Keratinocyte (primary cell): ENCODE data around the gene PSG7. TPM values are rescaled to one million over a fixed set of nuclear protein-coding genes. Genes with fewer than 3 reads are reported as not detected.
A peak's percentile ranks its signal among the peaks of the same experiment; 100 is the strongest.
"Not testable (repeated sequence)": the region's sequence is repeated elsewhere in the genome, so short reads cannot be mapped to it uniquely, and the experiment has no call there.

Experiments used
- DNase-seq: peaks from one replicate; pipeline ENCODE4 v3.0.0-alpha.2; 2011; ENCODE audit warnings: low read depth, missing footprints, low spot score
- FAIRE-seq: peaks from 2 replicates; lab custom pipeline; 2011; peaks lifted over from hg19 to GRCh38; lab: Jason Lieb, UNC
- H2AFZ ChIP-seq: 2 replicates; pipeline ENCODE4 v1.6.0; 2012; ENCODE audit warnings: low read length, control low read depth, inconsistent platforms; ENCODE audit not compliant: control insufficient read depth
- H3K27ac ChIP-seq: 2 replicates; pipeline ENCODE4 v1.5.1; 2011; ENCODE audit warnings: low read length; ENCODE audit not compliant: control insufficient read depth, insufficient read depth
- H3K27me3 ChIP-seq: 3 replicates; pipeline ENCODE4 v1.6.0; 2011; ENCODE audit warnings: low read length; ENCODE audit not compliant: control insufficient read depth, insufficient read depth; ENCODE audit errors: extremely low read depth
- H3K36me3 ChIP-seq, 2 experiments: 2 replicates in 1 of 2; 3 replicates in 1 of 2; pipeline ENCODE4 v1.5.1; 2011; ENCODE audit warnings: low read length in 2 of 2, mild to moderate bottlenecking in 1 of 2; ENCODE audit not compliant: control insufficient read depth in 2 of 2, insufficient read depth in 2 of 2; ENCODE audit errors: extremely low read depth in 1 of 2
- H3K4me1 ChIP-seq: 3 replicates; pipeline ENCODE4 v1.5.1; 2011; ENCODE audit warnings: low read length; ENCODE audit not compliant: control insufficient read depth, insufficient read depth; ENCODE audit errors: extremely low read depth
- H3K4me2 ChIP-seq: 3 replicates; pipeline ENCODE4 v1.6.0; 2011; ENCODE audit warnings: low read depth, low read length; ENCODE audit not compliant: control insufficient read depth, insufficient read depth; ENCODE audit errors: extremely low read depth
- H3K4me3 ChIP-seq, 3 experiments: fragments of 200-600 bp in 1 of 3; sonication (generic) in 1 of 3; 2 replicates in 2 of 3; 3 replicates in 1 of 3; pipeline ENCODE4 v1.5.1; 2011 to 2016; ENCODE audit warnings: low read length in 3 of 3, mild to moderate bottlenecking in 3 of 3, control low read depth in 2 of 3, inconsistent platforms in 1 of 3, low read depth in 1 of 3, mixed read lengths in 1 of 3, mixed run types in 1 of 3, moderate library complexity in 1 of 3; ENCODE audit not compliant: control insufficient read depth in 2 of 3, insufficient read depth in 2 of 3; ENCODE audit errors: extremely low read depth in 1 of 3
- H3K79me2 ChIP-seq: 2 replicates; pipeline ENCODE4 v1.6.0; 2012; ENCODE audit warnings: low read length; ENCODE audit not compliant: control insufficient read depth, insufficient read depth
- H3K9ac ChIP-seq: 3 replicates; pipeline ENCODE4 v1.6.0; 2011; ENCODE audit warnings: low read length; ENCODE audit not compliant: control insufficient read depth, insufficient read depth; ENCODE audit errors: extremely low read depth
- H3K9me1 ChIP-seq: 3 replicates; pipeline ENCODE4 v1.6.0; 2011; ENCODE audit warnings: low read length; ENCODE audit not compliant: control insufficient read depth, insufficient read depth; ENCODE audit errors: extremely low read depth
- H3K9me3 ChIP-seq: 2 replicates; pipeline ENCODE4 v1.5.1; 2012; ENCODE audit warnings: low read depth, low read length; ENCODE audit not compliant: control insufficient read depth
- H4K20me1 ChIP-seq: 3 replicates; pipeline ENCODE4 v1.6.0; 2011; ENCODE audit warnings: low read length; ENCODE audit not compliant: control insufficient read depth, insufficient read depth; ENCODE audit errors: extremely low read depth
- dilution Hi-C: fragments of 300-500 bp; cut with MboI; formaldehyde crosslinking; loops from one replicate; pipeline ENCODE4 v1.7.0; 2020; ENCODE audit warnings: low sequenced_read_pairs; ENCODE audit not compliant: extremely low pct_ligation_motif_present
- polyA plus RNA-seq, 5 experiments: library from polyadenylated mRNA; depleted of rRNA in 3 of 5; stranded (reverse) in 3 of 5; stranded (forward) in 1 of 5; unstranded in 1 of 5; fragments of >200 nt; gene quantifications; 1 replicate in 1 of 5; 2 replicates in 3 of 5; 3 replicates in 1 of 5; pipeline versions ENCODE4 v1.2.1 to v1.2.3, GENCODE V29; 2011 to 2012; ENCODE audit warnings: missing spikeins in 2 of 5, low read depth in 1 of 5, low replicate concordance in 1 of 5

Gene PSG7
- polyA plus RNA-seq, 1 donor (not counting 4 experiments of a cell fraction or from before 2014, with no cell fraction given), result not detected

DNA sequence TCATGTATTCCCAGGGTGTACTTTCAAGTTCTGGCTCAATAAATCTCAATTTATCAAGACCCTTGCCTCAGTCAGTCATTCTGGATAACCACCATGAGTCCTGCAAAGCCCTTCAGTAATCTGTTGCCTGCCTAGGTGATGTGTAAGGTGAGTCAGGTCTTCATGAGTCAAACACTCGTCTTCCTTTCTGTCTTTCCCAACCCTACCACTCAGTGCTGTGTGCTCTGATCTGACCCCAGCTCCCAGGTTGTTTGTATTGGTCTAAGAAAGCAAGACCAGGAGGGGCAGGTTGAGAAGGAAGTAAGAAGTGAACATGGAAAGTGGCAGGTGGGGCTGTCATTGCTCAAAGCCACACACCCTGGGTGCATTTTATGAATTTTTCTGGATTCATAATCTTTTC is 39.3 kb downstream of the PSG7 start:
- H3K36me3 ChIP-seq, H3K79me2 ChIP-seq, DNase-seq, H2AFZ ChIP-seq, H3K4me3 ChIP-seq, H3K9me3 ChIP-seq, dilution Hi-C loops, H4K20me1 ChIP-seq, H3K27me3 ChIP-seq, H3K9me1 ChIP-seq: not testable (repeated sequence)
- peak overlapping the region; percentile 41 for H3K4me2 ChIP-seq
- FAIRE-seq, result peak; percentile 61
- H3K27ac ChIP-seq, result peak overlapping the region; percentile 72
- H3K9ac ChIP-seq, result peak overlapping the region; percentile 28
- H3K4me1 ChIP-seq, result peaks cover 16% of the 10 kb centered on the region

GRCh38 chr19:42890446-42890845 is 46.6 kb downstream of the PSG7 start:
- H3K9me3 ChIP-seq, dilution Hi-C loops, H3K9me1 ChIP-seq, H3K4me2 ChIP-seq, H3K9ac ChIP-seq, H3K27me3 ChIP-seq, H3K36me3 ChIP-seq, H2AFZ ChIP-seq, DNase-seq, H4K20me1 ChIP-seq, H3K79me2 ChIP-seq, H3K4me3 ChIP-seq: not testable (repeated sequence)
- Histone ChIP-seq H3K27ac (peak overlapping the region; percentile 87), H3K4me1 (peaks cover 29% of the 10 kb centered on the region)
- FAIRE-seq, result peak; percentile 13

GRCh38 chr19:42887876-42888445 is 49.0 kb downstream of the PSG7 start:
- H3K4me3 ChIP-seq, H3K9me3 ChIP-seq, DNase-seq, dilution Hi-C loops, H3K79me2 ChIP-seq, H4K20me1 ChIP-seq, H3K9ac ChIP-seq, H3K9me1 ChIP-seq, H3K27me3 ChIP-seq, H3K36me3 ChIP-seq, H2AFZ ChIP-seq: not testable (repeated sequence)
- FAIRE-seq, result peak; percentile 84
- peak overlapping the region; percentile 16 for H3K4me2 ChIP-seq
- peaks cover 31% of the 10 kb centered on the region for H3K4me1 ChIP-seq
- peak overlapping the region; percentile 76 for H3K27ac ChIP-seq

DNA sequence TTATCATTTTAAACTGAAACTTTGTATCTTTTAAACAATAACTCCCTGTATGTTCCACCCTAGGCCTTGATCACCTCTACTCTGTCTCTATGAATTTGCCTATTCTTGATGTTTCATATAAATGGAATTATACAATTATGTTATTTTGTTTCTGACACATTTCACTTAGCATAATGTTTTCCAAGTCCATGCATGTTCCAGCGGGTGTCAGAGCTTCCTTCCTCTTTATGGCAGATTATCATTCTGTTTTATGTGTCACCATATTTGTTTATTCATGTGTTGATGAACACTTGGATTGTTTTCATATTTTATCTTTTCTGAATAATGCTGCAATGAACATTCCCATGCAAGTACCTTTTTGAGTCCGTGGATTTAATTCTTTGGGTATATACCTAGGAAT is 54.3 kb downstream of the PSG7 start:
- H3K27me3 ChIP-seq, H4K20me1 ChIP-seq, H3K4me3 ChIP-seq, H3K79me2 ChIP-seq, dilution Hi-C loops, H2AFZ ChIP-seq, FAIRE-seq, H3K4me2 ChIP-seq, H3K36me3 ChIP-seq, H3K9me1 ChIP-seq, DNase-seq, H3K9me3 ChIP-seq, H3K9ac ChIP-seq: not testable (repeated sequence)
- peak overlapping the region; percentile 6 for H3K27ac ChIP-seq
- peaks cover 13% of the 10 kb centered on the region for H3K4me1 ChIP-seq

- H3K4me3 ChIP-seq, FAIRE-seq, H3K27me3 ChIP-seq, H3K9me3 ChIP-seq, DNase-seq, H3K9ac ChIP-seq, dilution Hi-C loops, H3K9me1 ChIP-seq, H3K79me2 ChIP-seq, H3K4me2 ChIP-seq, H4K20me1 ChIP-seq, H3K36me3 ChIP-seq, H2AFZ ChIP-seq: not testable (repeated sequence)
- H3K4me1 ChIP-seq, result peaks cover 12% of the 10 kb centered on the region
- H3K27ac ChIP-seq, result peak overlapping the region; percentile 47
These were observed 55.0 kb downstream of the PSG7 start for GRCh38 chr19:42882010-42882409.
